ENCODE results near the gene C1QTNF4.

The C1QTNF4 gene

DNA sequence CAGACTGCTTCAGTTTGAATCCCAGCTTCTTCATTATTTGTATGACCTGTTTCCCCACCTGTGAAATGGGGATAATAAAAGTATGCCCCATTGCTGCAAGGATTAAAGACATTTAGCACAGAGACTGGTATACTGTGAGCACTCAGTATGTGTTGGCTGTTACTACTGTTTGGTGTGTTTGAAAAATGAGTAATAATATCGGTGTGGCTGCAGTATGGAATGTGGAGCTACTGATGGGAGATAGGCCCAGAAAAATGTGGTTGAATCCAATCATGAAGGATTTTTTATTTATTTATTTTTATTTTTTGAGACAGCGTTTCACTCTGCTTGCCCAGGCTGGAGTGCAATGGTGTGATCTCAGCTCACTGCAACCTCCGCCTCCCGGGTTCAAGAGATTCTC is 9.1 kb upstream of the C1QTNF4 start:
- H3K4me3 ChIP-seq (ENCODE audit: insufficient read depth, low read length, poor library complexity, severe bottlenecking), result no peak overlapping the region
- no peaks in the 10 kb centered on the region for H4K20me1 ChIP-seq (ENCODE audit: low read depth, low read length)
- H3K4me2 ChIP-seq (ENCODE audit: low read depth, low read length, poor library complexity, severe bottlenecking), result no peak overlapping the region
- no peaks in the 10 kb centered on the region for H3F3A ChIP-seq (ENCODE audit: insufficient read depth)
- H3K79me2 ChIP-seq (ENCODE audit: insufficient read depth, low read length), result no peaks in the 10 kb centered on the region
- no peaks in the 10 kb centered on the region for H3K36me3 ChIP-seq (ENCODE audit: low read length)
- no peaks in the 10 kb centered on the region for H3K27me3 ChIP-seq (ENCODE audit: low read length)
- H3K9me3 ChIP-seq (ENCODE audit: insufficient read depth, low read length), result no peaks in the 10 kb centered on the region
- no peak for TF ChIP-seq EZH2phosphoT487 (conservative IDR thresholded peaks at IDR 0.05; ENCODE audit: low read length)
- TF ChIP-seq, protein P1, sequence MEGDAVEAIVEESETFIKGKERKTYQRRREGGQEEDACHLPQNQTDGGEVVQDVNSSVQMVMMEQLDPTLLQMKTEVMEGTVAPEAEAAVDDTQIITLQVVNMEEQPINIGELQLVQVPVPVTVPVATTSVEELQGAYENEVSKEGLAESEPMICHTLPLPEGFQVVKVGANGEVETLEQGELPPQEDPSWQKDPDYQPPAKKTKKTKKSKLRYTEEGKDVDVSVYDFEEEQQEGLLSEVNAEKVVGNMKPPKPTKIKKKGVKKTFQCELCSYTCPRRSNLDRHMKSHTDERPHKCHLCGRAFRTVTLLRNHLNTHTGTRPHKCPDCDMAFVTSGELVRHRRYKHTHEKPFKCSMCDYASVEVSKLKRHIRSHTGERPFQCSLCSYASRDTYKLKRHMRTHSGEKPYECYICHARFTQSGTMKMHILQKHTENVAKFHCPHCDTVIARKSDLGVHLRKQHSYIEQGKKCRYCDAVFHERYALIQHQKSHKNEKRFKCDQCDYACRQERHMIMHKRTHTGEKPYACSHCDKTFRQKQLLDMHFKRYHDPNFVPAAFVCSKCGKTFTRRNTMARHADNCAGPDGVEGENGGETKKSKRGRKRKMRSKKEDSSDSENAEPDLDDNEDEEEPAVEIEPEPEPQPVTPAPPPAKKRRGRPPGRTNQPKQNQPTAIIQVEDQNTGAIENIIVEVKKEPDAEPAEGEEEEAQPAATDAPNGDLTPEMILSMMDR (IDR thresholded peaks at IDR 0.05; ENCODE audit: insufficient read depth, low read length, poor library complexity, severe bottlenecking), result no peak
- no peak overlapping the region for H2AFZ ChIP-seq (ENCODE audit: low read depth, low read length, severe bottlenecking)
- no peaks in the 10 kb centered on the region for H3K9me2 ChIP-seq (replicated peaks; ENCODE audit: insufficient read depth, low read length)
- H3K9ac ChIP-seq (ENCODE audit: low read length), result no peak overlapping the region
- no peak overlapping the region for H3K27ac ChIP-seq (ENCODE audit: low read depth, low read length)

DNA sequence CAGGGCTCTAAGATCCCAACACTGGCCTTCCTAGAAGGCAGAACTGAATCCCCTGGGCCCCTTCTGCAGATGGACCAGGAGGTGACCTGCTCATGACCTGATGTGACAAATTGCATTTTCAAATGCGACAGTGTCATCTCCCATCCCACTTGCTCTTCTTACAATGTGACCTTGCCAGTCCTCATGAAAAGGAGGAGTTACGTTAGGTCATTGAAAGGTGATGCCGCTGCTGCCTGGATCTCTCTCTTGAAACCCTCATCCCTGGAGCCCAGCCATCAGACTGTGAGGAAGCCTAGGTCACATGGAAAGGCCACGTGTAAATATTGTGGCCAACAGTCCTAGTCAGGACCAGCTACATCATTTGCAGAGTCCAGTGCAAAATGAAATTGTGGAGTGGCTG is 5.7 kb upstream of the C1QTNF4 start:
- Histone ChIP-seq H3K79me2 (ENCODE audit: insufficient read depth, low read length) (no peaks in the 10 kb centered on the region), H3K4me3 (ENCODE audit: insufficient read depth, low read length, poor library complexity, severe bottlenecking) (no peak overlapping the region), H3K9me2 (replicated peaks; ENCODE audit: insufficient read depth, low read length) (no peaks in the 10 kb centered on the region), H3F3A (ENCODE audit: insufficient read depth) (no peaks in the 10 kb centered on the region), H4K20me1 (ENCODE audit: low read depth, low read length) (no peaks in the 10 kb centered on the region), H2AFZ (ENCODE audit: low read depth, low read length, severe bottlenecking) (no peak overlapping the region), H3K9me3 (ENCODE audit: insufficient read depth, low read length) (no peaks in the 10 kb centered on the region), H3K27me3 (ENCODE audit: low read length) (no peaks in the 10 kb centered on the region), H3K4me2 (ENCODE audit: low read depth, low read length, poor library complexity, severe bottlenecking) (no peak overlapping the region), H3K36me3 (ENCODE audit: low read length) (no peaks in the 10 kb centered on the region), H3K9ac (ENCODE audit: low read length) (no peak overlapping the region), H3K27ac (ENCODE audit: low read depth, low read length) (no peak overlapping the region)
- no peak for TF ChIP-seq EZH2phosphoT487 (conservative IDR thresholded peaks at IDR 0.05; ENCODE audit: low read length)
- TF ChIP-seq, protein P1 (IDR thresholded peaks at IDR 0.05; ENCODE audit: insufficient read depth, low read length, poor library complexity, severe bottlenecking), result no peak

DNA sequence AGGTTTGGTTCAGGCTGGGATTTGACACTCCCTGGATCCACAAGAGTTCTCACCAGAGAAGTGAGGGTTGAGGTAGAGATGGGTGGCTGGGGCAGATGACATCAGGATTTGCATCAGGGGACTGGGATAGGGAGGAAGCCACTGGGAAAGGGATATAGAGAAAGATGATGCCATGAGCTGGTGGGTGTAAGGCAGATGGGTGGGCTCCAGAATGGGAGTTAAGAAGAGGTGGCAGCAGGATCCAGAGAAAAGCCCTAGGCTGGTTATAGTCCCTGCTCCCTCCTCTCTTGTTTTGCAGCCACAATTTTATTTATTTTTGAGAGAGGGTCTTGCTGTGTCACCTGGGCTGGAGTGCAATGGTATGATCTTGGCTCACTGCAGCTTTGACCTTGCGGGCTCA is 1.8 kb upstream of the C1QTNF4 start:
- H3K4me3 ChIP-seq (ENCODE audit: insufficient read depth, low read length, poor library complexity, severe bottlenecking), result no peak overlapping the region
- no peaks in the 10 kb centered on the region for H3K36me3 ChIP-seq (ENCODE audit: low read length)
- no peaks in the 10 kb centered on the region for H3K9me3 ChIP-seq (ENCODE audit: insufficient read depth, low read length)
- no peak for TF ChIP-seq EZH2phosphoT487 (conservative IDR thresholded peaks at IDR 0.05; ENCODE audit: low read length)
- TF ChIP-seq, protein P1 (IDR thresholded peaks at IDR 0.05; ENCODE audit: insufficient read depth, low read length, poor library complexity, severe bottlenecking), result no peak
- H3K4me2 ChIP-seq (ENCODE audit: low read depth, low read length, poor library complexity, severe bottlenecking), result no peak overlapping the region
- H3K9ac ChIP-seq (ENCODE audit: low read length), result no peak overlapping the region
- no peaks in the 10 kb centered on the region for H3F3A ChIP-seq (ENCODE audit: insufficient read depth)
- H3K27me3 ChIP-seq (ENCODE audit: low read length), result no peaks in the 10 kb centered on the region
- no peaks in the 10 kb centered on the region for H3K79me2 ChIP-seq (ENCODE audit: insufficient read depth, low read length)
- H3K27ac ChIP-seq (ENCODE audit: low read depth, low read length), result no peak overlapping the region
- H2AFZ ChIP-seq (ENCODE audit: low read depth, low read length, severe bottlenecking), result no peak overlapping the region
- no peaks in the 10 kb centered on the region for H4K20me1 ChIP-seq (ENCODE audit: low read depth, low read length)
- H3K9me2 ChIP-seq (replicated peaks; ENCODE audit: insufficient read depth, low read length), result no peaks in the 10 kb centered on the region

All from SU-DHL-6 (cell line).